Activated T-helper 17 cell treated with anti-CD3 and anti-CD28 coated beads, Interleukin-2, amount 50 U/mL, for 72 hours (primary cell): ENCODE results near the gene GFOD2. TPM values are rescaled to one million over a fixed set of nuclear protein-coding genes. Genes with fewer than 3 reads are reported as not detected.

Experiments
- ATAC-seq: fragments of 150-1000 bp; cut with Tn5 transposase; replicated peaks from 2 replicates; pipeline ENCODE4 v1.10.0; 2021; ENCODE audit warnings: mild to moderate bottlenecking, moderate library complexity
- H3K27ac Mint-ChIP-seq: one replicate; pipeline ENCODE4 v1.8.0; 2022; ENCODE audit warnings: mixed read lengths
- H3K27me3 Mint-ChIP-seq: one replicate; pipeline ENCODE4 v1.8.0; 2022; ENCODE audit warnings: mixed read lengths
- H3K36me3 Mint-ChIP-seq: one replicate; pipeline ENCODE4 v1.8.0; 2022; ENCODE audit warnings: low read depth, mild to moderate bottlenecking, mixed read lengths
- H3K4me1 Mint-ChIP-seq: one replicate; pipeline ENCODE4 v1.8.0; 2022; ENCODE audit warnings: mixed read lengths
- H3K4me3 Mint-ChIP-seq: one replicate; pipeline ENCODE4 v1.8.0; 2022; ENCODE audit warnings: mild to moderate bottlenecking, mixed read lengths
- H3K9me3 Mint-ChIP-seq: one replicate; pipeline ENCODE4 v1.8.0; 2022; ENCODE audit warnings: mixed read lengths
- total RNA-seq, 2 donors: library from RNA; stranded (reverse); gene quantifications; one replicate each; pipeline ENCODE4 v1.2.3, GENCODE V29; 2022

Gene GFOD2
- total RNA-seq, 2 donors from 2014 or later: 13.8 to 20.9 TPM

DNA sequence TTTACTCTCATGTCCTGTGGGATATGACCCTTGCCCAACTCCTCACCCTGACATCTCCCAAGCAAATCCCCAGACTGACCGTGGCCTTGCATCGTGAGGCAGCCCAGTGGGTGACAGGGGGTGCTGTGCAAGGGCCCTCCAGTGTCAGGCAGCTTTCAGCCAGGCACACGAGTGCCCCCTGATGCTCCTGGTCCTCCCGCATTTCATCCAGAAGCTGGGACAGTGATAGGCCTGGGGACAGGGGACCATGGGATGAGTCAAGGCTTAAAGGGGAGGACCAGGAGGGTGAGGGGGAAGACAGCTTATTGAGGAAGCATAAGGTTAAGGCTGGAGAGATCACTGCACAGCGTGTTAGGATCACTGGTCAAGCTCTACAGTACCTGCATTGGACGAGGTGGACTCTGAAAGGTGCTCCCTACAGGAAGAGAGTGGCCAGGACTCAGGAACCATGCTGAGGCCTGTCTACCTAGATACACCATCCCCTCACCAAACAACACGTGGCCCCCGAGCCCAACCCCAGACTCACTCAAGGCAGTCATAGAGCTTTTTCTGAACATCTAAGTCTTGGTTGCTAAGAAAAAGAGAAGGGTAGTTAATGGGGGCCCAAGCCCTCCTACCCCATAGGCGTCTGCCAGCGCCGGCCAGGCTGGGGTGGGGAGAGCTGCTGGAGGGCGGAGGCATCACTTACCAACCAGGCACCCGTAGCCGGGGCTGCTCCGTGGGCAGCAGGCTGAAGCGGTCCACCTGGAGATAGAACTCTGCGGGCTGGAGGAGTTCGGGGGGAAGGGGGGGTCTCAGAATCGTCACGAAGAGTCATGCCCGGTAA is 60.1 kb downstream of the GFOD2 start:
- Mint-ChIP-seq H3K4me3 (peak overlapping the region; percentile 93), H3K9me3 (no peaks in the 10 kb centered on the region), H3K4me1 (peaks cover under 1% of the 10 kb centered on the region), H3K27ac (peak overlapping the region; percentile 93), H3K36me3 (peaks cover 54% of the 10 kb centered on the region), H3K27me3 (no peaks in the 10 kb centered on the region)
- ATAC-seq: no peak

GRCh38 chr16:67657751-67658518 is 61.2 kb downstream of the GFOD2 start:
- Mint-ChIP-seq H3K27ac (peak overlapping the region; percentile 38), H3K9me3 (no peaks in the 10 kb centered on the region), H3K4me1 (no peaks in the 10 kb centered on the region), H3K4me3 (peak overlapping the region; percentile 93), H3K27me3 (no peaks in the 10 kb centered on the region), H3K36me3 (peaks cover 55% of the 10 kb centered on the region)
- ATAC-seq: no peak

DNA sequence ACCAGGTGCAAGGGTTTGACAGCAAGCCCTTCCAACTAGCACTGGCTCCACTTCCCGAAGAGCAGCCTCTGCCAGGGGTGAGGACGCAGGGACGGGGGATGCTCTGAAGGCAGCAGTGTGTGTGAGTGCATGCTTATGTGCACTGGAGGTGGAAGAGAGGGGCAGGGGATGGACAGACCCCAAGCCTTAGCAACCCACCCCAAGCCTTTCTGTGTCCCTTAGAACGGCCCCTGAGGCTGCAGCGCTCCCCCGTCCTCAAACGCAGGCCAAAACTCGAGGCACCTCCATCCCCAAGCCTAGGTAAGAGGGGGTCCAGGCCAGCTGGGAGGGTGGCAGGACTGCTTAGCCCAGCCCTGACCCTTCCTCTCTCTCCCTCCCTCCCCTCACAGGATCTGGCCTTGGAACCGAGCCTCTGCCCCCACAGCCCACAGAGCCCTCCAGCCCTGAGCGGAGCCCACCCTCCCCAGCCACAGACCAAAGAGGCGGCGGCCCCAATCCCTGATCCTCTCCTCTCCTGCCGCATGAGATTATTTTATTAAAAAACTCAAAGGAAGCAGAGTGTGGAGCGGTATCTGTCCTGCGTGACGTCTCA is 62.0 kb downstream of the GFOD2 start:
- Mint-ChIP-seq H3K4me1 (no peaks in the 10 kb centered on the region), H3K9me3 (no peaks in the 10 kb centered on the region), H3K36me3 (peaks cover 58% of the 10 kb centered on the region), H3K27ac (no peak overlapping the region), H3K4me3 (no peak overlapping the region), H3K27me3 (no peaks in the 10 kb centered on the region)
- ATAC-seq: no peak

DNA sequence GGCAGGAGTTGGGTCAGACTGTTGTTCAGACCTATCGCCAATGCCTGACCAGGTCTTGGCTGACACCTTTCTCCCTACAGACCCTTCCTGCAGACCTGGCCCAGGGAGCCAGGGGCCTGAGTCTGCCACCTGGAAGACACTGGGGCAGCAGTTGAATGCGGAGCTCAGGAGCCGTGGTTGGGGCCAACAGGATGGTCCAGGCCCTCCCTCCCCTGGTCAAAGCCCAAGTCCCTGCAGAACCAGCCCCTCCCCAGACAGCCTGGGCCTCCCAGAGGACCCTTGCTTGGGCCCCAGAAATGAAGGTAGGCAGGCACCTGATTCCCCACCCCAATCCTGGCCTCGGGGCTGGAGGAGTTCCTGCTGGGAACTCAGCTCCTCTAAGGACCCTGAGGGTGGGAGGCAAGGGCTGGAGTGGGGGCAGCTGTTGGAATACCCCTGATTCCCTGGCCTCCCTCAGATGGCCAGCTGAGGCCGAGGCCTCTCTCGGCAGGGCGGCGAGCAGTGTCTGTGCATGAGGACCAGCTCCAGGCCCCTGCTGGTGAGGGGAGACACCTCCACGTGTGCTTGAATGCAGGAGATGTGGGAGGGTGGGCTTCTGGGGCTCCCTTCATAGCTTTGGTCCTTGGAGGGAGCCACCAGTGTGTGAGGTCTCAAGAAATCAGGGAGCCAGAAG is 62.6 kb downstream of the GFOD2 start:
- ATAC-seq: no peak
- Mint-ChIP-seq H3K27me3 (no peaks in the 10 kb centered on the region), H3K4me1 (no peaks in the 10 kb centered on the region), H3K4me3 (no peak overlapping the region), H3K36me3 (peaks cover 64% of the 10 kb centered on the region), H3K9me3 (no peaks in the 10 kb centered on the region), H3K27ac (no peak overlapping the region)

DNA sequence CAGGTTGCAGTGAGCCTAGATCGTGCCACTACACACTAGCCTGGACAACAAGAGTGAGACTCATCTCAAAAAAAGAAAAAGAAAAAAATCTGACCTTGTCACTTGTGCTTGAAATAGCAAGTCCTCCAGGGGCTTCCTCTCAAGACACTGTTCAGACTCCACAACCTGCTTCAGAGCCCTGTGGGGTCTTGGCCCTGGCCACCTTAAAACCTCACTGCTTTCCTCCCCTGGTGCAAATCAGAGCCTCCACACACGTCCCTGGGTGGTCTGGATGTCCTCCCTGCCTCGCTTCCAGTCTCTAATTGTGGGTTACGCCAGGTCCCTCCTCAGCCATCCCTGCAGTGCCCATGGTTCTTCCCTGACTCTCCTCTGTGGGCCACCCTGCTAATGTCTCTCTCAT is 63.8 kb downstream of the GFOD2 start:
- peaks cover 71% of the 10 kb centered on the region for H3K36me3 Mint-ChIP-seq
- H3K27ac Mint-ChIP-seq: peak overlapping the region; percentile 29
- H3K4me1 Mint-ChIP-seq: peaks cover 2% of the 10 kb centered on the region

DNA sequence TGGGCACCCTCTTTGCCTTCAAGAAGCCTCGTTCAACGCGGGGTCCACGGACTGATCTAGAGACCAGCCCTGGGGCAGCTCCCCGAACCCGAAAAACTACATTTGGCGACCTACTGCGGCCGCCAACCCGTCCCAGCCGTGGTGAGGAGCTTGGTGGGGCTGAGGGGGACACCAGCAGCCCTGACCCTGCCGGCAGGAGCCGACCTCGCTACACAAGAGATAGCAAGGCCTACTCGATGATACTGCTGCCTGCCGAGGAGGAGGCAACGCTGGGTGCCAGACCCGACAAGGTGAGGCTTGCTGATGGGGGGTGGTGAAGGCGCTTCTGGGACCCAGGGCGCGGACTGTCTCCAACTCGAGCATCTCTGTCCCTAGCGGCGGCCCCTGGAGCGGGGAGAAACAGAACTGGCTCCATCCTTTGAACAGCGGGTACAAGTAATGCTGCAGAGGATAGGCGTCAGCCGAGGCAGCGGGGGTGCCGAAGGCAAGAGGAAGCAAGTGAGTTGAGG is 64.7 kb downstream of the GFOD2 start:
- Mint-ChIP-seq H3K27ac (no peak overlapping the region), H3K4me3 (no peak overlapping the region), H3K27me3 (no peaks in the 10 kb centered on the region), H3K36me3 (peaks cover 74% of the 10 kb centered on the region), H3K4me1 (peaks cover 8% of the 10 kb centered on the region), H3K9me3 (no peaks in the 10 kb centered on the region)
- ATAC-seq: no peak

More for the DNA sequence above, 63.8 kb downstream of the GFOD2 start:
- no peaks in the 10 kb centered on the region for H3K27me3 Mint-ChIP-seq
- no peak for ATAC-seq
- no peak overlapping the region for H3K4me3 Mint-ChIP-seq
- no peaks in the 10 kb centered on the region for H3K9me3 Mint-ChIP-seq

GRCh38 chr16:67653789-67654402 is 65.2 kb downstream of the GFOD2 start:
- Mint-ChIP-seq H3K9me3 (no peaks in the 10 kb centered on the region), H3K27ac (no peak overlapping the region), H3K27me3 (no peaks in the 10 kb centered on the region), H3K4me1 (peaks cover 8% of the 10 kb centered on the region), H3K36me3 (peaks cover 73% of the 10 kb centered on the region), H3K4me3 (no peak overlapping the region)
- ATAC-seq: no peak

DNA sequence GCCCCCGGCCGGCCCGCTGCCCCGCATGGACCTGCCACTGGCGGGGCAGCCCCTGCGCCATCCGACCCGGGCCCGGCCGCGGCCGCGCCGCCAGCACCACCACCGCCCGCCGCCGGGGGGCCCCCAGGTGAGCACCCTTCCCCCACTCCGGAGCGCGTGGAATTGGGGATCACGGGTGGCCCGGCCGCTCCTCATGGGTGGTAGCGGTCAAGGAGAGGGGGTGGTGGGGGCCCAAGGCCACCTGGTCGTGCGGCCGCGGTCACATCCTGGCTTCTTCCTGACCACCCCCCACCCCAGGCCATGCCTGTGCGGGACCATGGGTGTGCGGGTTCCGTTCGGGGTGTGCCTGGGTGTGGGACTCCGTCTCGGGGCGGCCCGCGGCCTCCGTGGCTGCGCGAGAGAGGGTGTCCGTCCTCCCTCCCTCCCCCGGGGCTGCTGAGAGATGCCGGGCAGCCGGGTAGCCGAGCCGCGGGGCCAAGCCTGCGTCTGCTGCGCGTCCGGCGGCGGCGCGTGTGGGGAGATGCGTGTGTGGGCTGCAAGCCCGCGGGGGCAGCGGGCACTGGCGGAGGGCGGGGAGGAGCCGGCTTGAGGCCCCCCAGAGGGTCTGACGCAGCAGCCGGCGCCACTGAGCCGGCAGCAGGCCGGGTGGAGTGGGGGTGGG is 65.9 kb downstream of the GFOD2 start:
- Mint-ChIP-seq H3K4me1 (peaks cover 8% of the 10 kb centered on the region), H3K27me3 (no peaks in the 10 kb centered on the region), H3K36me3 (peaks cover 72% of the 10 kb centered on the region), H3K4me3 (no peak overlapping the region), H3K9me3 (no peaks in the 10 kb centered on the region), H3K27ac (no peak overlapping the region)
- no peak for ATAC-seq

- H3K9me3 Mint-ChIP-seq: no peaks in the 10 kb centered on the region
- peaks cover 66% of the 10 kb centered on the region for H3K36me3 Mint-ChIP-seq
- no peaks in the 10 kb centered on the region for H3K27me3 Mint-ChIP-seq
- no peak overlapping the region for H3K4me3 Mint-ChIP-seq
- no peak for ATAC-seq
- peaks cover 8% of the 10 kb centered on the region for H3K4me1 Mint-ChIP-seq
- no peak overlapping the region for H3K27ac Mint-ChIP-seq
These were observed 66.5 kb downstream of the GFOD2 start for GRCh38 chr16:67652578-67653127.

DNA sequence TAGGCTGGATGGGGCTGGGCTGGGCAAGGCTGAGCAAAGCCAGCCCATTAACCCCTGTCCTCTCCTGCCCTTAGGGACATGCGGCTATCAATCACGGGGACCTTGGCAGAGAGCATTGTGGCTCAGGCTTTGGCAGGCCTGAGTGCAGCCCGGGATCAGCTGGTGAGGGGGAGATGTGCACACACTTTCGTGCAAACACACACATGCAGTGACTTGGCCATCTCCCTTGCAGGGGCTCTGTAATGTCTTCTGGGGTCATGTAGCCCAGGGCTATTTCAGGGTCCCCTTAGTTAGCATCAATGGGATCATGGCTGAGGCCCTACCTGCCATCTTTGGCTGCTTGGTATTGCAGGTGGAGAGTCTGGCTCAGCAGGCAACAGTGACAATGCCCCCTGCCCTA is 67.3 kb downstream of the GFOD2 start:
- Mint-ChIP-seq H3K4me3 (no peak overlapping the region), H3K36me3 (peaks cover 67% of the 10 kb centered on the region), H3K27me3 (no peaks in the 10 kb centered on the region), H3K4me1 (peaks cover 8% of the 10 kb centered on the region), H3K27ac (peak overlapping the region; percentile 65), H3K9me3 (no peaks in the 10 kb centered on the region)
- ATAC-seq: no peak

GRCh38 chr16:67651039-67651438 is 68.1 kb downstream of the GFOD2 start:
- H3K4me3 Mint-ChIP-seq: no peak overlapping the region
- H3K4me1 Mint-ChIP-seq: peaks cover 8% of the 10 kb centered on the region
- H3K27ac Mint-ChIP-seq: peak overlapping the region; percentile 40
- H3K27me3 Mint-ChIP-seq: no peaks in the 10 kb centered on the region
- no peak for ATAC-seq
- H3K36me3 Mint-ChIP-seq: peaks cover 71% of the 10 kb centered on the region
- no peaks in the 10 kb centered on the region for H3K9me3 Mint-ChIP-seq

GRCh38 chr16:67650023-67650422 is 69.1 kb downstream of the GFOD2 start:
- no peak for ATAC-seq
- Mint-ChIP-seq H3K27ac (peak overlapping the region; percentile 40), H3K36me3 (peaks cover 61% of the 10 kb centered on the region), H3K27me3 (no peaks in the 10 kb centered on the region), H3K4me3 (no peak overlapping the region), H3K4me1 (peaks cover 8% of the 10 kb centered on the region), H3K9me3 (no peaks in the 10 kb centered on the region)

- Mint-ChIP-seq H3K27ac (no peak overlapping the region), H3K27me3 (no peaks in the 10 kb centered on the region), H3K36me3 (peaks cover 56% of the 10 kb centered on the region)
These were observed 69.6 kb downstream of the GFOD2 start for GRCh38 chr16:67649494-67649931.

More at GRCh38 chr16:67649494-67649931, 69.6 kb downstream of the GFOD2 start:
- Mint-ChIP-seq H3K4me1 (peaks cover 8% of the 10 kb centered on the region), H3K9me3 (no peaks in the 10 kb centered on the region), H3K4me3 (no peak overlapping the region)
- ATAC-seq: no peak
